Spinal cord (tissue), 10 donors: ENCODE data around the gene CDH24. TPM values are rescaled to one million over a fixed set of nuclear protein-coding genes. Genes with fewer than 3 reads are reported as not detected.

Experiments used
- DNase-seq, 6 donors: peaks; one replicate each; pipeline versions ENCODE4 v3.0.0 to v3.0.0-alpha.2; 2013 to 2015; ENCODE audit warnings: low spot score in 6 of 6, low read depth in 4 of 6
- H3K27ac ChIP-seq: one replicate; pipeline ENCODE4 v1.5.1; 2013; ENCODE audit warnings: low read depth, low read length, control low read depth
- H3K27me3 ChIP-seq: one replicate; pipeline ENCODE4 v1.6.1; 2013; ENCODE audit warnings: low read length; ENCODE audit not compliant: control insufficient read depth, insufficient read depth
- H3K36me3 ChIP-seq: one replicate; pipeline ENCODE4 v1.6.1; 2013; ENCODE audit warnings: low read length; ENCODE audit not compliant: control insufficient read depth, insufficient read depth
- H3K4me1 ChIP-seq: one replicate; pipeline ENCODE4 v1.6.1; 2013; ENCODE audit warnings: low read length; ENCODE audit not compliant: control insufficient read depth, insufficient read depth
- H3K4me3 ChIP-seq: one replicate; pipeline ENCODE4 v1.5.1; 2013; ENCODE audit warnings: low read depth, low read length, control low read depth
- H3K9me3 ChIP-seq: one replicate; pipeline ENCODE4 v1.6.1; 2013; ENCODE audit warnings: low read length; ENCODE audit not compliant: control insufficient read depth, insufficient read depth
- WGBS: methylation state at CpG from one replicate; pipeline ENCODE4 v1.1.5; 2013; ENCODE audit warnings: missing lambda C conversion rate; ENCODE audit not compliant: insufficient coverage; 5-methylcytosine and 5-hydroxymethylcytosine counted together
- polyA plus RNA-seq, 2 donors: library from polyadenylated mRNA; unstranded; fragments of 120-200 nt; gene quantifications; one replicate each; pipeline ENCODE4 v1.2.1, GENCODE V29; 2013; ENCODE audit not compliant: insufficient read length in 2 of 2
- total RNA-seq, 2 donors: library from RNA; depleted of rRNA in 1 of 2; stranded (reverse); fragments of 120-200 nt in 1 of 2; fragments of >200 nt in 1 of 2; gene quantifications; one replicate each; pipeline versions ENCODE4 v1.2.3 to v1.2.4, GENCODE V29; 2013 to 2014
- donor health status: healthy.

The CDH24 gene
- total and polyA plus RNA-seq, 4 donors: 9.6 to 46.0 (median 27.5) TPM

DNA sequence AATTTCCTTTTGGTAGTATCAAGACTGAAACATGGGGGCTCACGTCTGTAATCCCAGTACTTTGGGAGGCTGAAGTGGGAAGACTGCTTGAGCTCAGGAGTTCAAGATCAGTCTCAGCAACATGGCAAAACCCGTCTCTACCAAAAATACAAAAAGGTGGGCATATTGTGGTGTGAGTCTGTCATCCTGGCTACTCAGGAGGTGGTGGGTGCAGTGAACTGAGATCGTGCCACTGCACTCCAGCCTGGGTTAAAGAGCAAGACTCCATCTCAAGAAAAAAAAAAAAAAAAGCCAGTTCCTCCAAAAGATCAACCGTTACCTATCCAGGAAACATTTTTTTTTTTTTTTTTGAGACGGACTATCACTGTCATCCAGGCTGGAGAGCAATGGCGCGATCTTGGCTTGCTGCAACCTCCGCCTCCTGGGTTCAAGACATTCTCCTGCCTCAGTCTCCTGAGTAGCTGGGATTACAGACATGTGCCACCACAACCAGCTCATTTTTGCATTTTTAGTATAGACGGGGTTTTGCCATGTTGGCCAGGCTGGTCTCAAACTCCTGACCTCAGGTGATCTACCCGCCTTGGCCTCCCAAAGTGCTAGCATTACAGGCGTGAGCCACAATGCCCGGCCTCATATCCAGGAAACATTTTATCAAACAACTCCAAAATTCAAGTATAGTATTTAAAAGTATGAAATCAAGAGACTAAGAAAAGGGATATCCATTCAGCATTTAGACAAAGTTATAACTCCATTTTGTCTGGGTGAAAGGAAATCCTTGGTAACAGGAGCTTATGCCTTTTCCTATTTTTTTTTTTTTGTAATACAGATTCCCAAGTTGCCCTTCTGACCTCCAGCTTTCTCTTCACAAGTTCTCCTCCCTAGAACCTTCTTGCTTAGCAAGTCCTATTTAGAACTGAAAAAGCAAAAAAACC lies 34.2 kb upstream of the CDH24 start:
- Histone ChIP-seq H3K36me3 (peaks cover 22% of the 10 kb centered on the region), H3K27ac (no peak overlapping the region), H3K4me1 (peaks cover 6% of the 10 kb centered on the region), H3K9me3 (no peaks in the 10 kb centered on the region), H3K27me3 (no peaks in the 10 kb centered on the region), H3K4me3 (no peak overlapping the region)
- 90% methylated on average over 4 of the region's 12 CpGs for WGBS
- DNase-seq: no peak

DNA sequence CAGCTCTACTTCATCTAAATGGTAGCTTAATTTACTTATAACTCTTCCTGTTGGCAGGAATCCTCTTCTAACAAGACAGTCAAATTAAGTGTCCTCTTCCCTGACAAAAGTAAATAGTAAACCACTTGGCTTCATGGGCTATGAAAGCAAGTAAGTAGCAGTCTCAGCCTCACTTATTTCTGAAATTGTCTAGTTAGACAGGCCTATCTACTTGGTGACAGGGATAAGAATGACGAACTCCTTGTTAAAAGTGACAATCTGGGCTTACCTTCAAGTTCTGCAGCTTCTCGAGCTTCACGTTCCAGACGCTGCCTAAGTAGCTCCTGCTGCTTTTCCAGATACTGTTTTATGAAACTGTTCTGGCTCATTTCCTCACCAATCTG lies 32.9 kb upstream of the CDH24 start:
- Histone ChIP-seq H3K27me3 (no peaks in the 10 kb centered on the region), H3K36me3 (peaks cover 24% of the 10 kb centered on the region), H3K27ac (no peak overlapping the region), H3K4me3 (no peak overlapping the region), H3K4me1 (no peaks in the 10 kb centered on the region), H3K9me3 (no peaks in the 10 kb centered on the region)
- no peak for DNase-seq
- WGBS: 60% methylated on average over 1 of the region's 4 CpGs

DNA sequence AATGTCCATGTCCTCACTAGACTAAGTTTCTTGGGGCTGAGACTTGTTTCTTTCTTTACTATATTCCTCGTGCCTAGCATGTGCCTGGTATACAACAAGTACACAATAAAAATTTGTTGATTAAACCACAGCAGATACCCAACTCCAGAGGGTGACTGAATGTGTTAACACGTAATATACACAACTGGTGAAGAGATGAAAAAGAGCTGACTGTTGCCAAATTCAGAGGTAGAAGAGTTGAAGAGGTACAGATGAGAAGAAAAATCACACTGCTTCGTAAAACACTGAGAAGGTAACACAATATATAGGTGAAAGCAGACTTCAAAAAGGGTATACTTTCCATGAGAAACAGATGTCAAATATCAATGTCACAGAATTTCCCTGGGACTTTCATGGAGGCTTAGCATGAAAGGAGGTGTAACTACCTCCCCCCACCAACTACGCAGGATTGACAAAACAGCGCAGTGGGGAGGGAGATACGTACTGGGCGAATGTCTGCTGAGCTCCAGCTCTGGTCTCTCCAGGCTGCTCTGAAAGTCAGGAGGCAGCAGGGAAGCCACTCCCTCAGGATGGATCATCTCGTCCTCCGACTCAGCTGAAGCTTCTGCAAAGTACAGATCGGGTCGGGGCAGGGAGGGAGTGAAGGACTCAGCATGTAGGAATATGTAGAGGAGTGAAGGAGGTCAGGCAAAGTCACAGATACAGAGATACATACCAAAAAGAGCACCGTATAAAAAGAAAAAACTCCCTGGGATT lies 32.4 kb upstream of the CDH24 start:
- peaks cover 28% of the 10 kb centered on the region for H3K36me3 ChIP-seq
- H3K4me3 ChIP-seq: no peak overlapping the region
- no peak overlapping the region for H3K27ac ChIP-seq
- H3K9me3 ChIP-seq: no peaks in the 10 kb centered on the region
- no peak for DNase-seq
- H3K27me3 ChIP-seq: no peaks in the 10 kb centered on the region
- WGBS: 100% methylated on average over 4 of the region's 12 CpGs
- H3K4me1 ChIP-seq: no peaks in the 10 kb centered on the region

DNA sequence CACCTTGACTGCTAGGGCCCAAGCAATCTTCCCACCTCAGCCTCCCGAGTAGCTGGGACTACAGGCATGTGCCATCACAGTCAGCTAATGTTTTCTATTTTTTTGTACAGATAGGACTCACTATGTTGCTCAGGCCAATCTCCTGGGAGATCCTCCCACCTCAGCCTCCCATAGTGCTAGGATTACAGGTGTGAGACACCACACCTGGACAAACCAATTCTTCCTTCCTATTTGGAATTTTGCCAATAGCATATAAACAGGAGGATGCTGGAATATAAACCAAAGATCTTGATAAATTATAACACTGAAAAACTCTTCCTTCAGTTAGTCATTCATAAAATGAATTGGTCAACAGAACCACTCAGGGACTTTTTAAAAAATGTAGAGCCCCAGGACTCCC lies 29.2 kb upstream of the CDH24 start:
- 67% methylated on average over 1 of the region's 1 CpG for WGBS
- Histone ChIP-seq H3K4me1 (no peaks in the 10 kb centered on the region), H3K27me3 (no peaks in the 10 kb centered on the region), H3K36me3 (peaks cover 47% of the 10 kb centered on the region), H3K9me3 (no peaks in the 10 kb centered on the region), H3K27ac (no peak overlapping the region), H3K4me3 (no peak overlapping the region)
- no peak for DNase-seq

DNA sequence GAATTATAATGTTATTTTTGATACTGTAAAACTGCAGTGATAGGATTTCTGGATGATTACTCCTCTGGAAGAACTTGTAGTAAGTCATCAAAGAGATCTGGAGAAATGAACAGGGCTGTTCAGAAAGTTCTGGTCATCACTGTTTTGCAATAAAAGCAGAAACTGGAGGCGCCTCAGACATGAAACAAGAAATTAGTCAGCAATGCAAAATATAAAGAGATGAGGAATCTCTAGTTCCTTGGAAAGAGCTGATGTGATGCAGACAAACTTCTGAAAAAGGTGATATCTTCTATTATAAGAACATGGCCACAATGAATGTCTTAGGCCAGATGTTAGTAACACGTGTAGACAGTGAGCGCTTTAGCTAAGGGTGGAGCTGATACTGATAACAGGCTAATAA lies 28.1 kb upstream of the CDH24 start:
- Histone ChIP-seq H3K4me1 (no peaks in the 10 kb centered on the region), H3K27me3 (no peaks in the 10 kb centered on the region), H3K27ac (no peak overlapping the region), H3K4me3 (no peak overlapping the region), H3K36me3 (peaks cover 44% of the 10 kb centered on the region), H3K9me3 (no peaks in the 10 kb centered on the region)
- DNase-seq: no peak
- no CpG with 5 or more reads among the region's 3 CpGs for WGBS

DNA sequence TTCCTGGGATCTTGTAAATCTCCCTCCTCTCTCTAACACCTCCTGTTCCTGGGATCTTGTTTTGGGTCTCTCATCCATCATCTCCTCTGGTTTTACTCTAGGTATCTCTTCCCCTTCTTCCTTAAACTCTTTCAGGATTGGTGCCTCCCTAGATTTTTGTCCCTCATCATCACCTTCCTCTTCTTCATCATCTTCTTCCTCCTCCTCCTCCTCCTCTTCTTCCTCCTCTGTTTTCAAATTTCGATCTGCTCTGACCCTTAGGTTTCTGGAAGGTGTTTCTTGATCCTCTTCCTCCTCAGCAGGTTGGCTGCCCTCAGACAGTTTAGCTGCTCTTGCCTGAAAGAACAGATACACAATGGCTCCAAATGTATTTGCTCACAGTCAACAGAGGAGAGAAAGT lies 23.2 kb upstream of the CDH24 start:
- Histone ChIP-seq H3K4me1 (no peaks in the 10 kb centered on the region), H3K36me3 (peaks cover 63% of the 10 kb centered on the region), H3K9me3 (no peaks in the 10 kb centered on the region), H3K27ac (no peak overlapping the region), H3K27me3 (no peaks in the 10 kb centered on the region), H3K4me3 (no peak overlapping the region)
- DNase-seq: no peak
- no CpG with 5 or more reads among the region's 1 CpG for WGBS

DNA sequence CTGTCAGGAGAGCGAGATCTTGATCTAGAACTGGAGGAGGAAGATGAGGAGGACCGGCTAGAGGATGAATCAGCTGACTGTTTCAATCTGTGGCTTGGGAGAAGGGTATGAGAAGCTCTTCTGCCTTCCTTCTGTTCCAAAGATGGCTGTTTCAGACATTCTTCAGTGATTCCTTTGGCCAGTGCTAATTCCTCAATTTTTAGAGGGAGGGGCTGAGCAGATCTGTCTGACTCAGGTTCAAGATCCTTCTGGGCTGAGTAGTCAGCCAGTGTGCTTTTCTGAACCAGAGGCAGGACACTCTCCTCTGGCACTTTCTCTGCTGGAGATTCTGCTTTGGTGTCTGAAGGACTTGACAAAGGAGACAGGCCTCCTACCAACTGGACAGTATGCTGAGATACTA lies 22.4 kb upstream of the CDH24 start:
- Histone ChIP-seq H3K4me1 (no peaks in the 10 kb centered on the region), H3K9me3 (no peaks in the 10 kb centered on the region), H3K36me3 (peaks cover 61% of the 10 kb centered on the region), H3K27me3 (no peaks in the 10 kb centered on the region), H3K4me3 (no peak overlapping the region), H3K27ac (no peak overlapping the region)
- no peak for DNase-seq
- 94% methylated on average over 2 of the region's 2 CpGs for WGBS

DNA sequence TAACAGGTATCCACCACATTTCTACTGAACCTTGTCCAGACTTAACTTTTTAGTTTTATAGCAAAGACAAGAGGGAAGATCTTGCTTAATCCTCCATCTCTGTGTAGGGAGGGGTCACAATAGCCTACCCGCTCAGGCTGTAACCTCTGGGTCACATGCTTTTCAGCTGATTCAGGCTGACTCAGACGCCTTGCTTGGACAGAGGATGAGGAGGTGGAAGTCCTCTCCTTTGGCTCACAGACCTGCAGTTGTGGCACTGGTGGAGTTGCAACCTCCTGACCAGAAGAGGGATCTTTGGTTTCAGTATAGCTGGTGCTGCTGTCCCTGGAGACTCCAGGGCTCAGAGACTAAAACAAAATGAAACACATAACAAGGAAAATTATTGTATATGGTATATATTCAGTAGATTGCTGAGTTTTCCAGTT lies 21.4 kb upstream of the CDH24 start:
- Histone ChIP-seq H3K27me3 (no peaks in the 10 kb centered on the region), H3K4me3 (no peak overlapping the region), H3K9me3 (no peaks in the 10 kb centered on the region), H3K4me1 (no peaks in the 10 kb centered on the region), H3K36me3 (peaks cover 61% of the 10 kb centered on the region), H3K27ac (no peak overlapping the region)
- WGBS: 76% methylated on average over 2 of the region's 2 CpGs
- DNase-seq: no peak

DNA sequence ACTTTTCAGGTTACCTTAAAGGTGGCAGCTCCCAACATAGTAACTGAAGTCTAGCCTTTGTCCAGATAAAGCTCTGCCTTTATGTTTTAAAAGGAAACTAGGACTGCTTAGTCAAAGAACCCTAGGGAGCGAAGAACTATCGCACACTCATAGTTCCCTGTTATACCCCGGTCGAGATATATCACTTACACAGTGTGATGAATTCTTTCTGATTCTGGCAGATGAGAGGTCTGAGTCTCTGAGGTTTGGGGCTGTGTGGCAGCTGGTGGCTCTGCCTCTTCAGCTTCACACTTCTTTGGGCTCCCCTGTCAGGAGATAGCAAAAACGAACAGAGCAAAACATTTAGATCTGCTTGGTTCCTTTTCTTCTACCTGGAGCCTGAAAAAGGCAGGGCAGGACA lies 20.6 kb upstream of the CDH24 start:
- WGBS: 80% methylated on average over 1 of the region's 5 CpGs
- no peaks in the 10 kb centered on the region for H3K9me3 ChIP-seq

More for the DNA sequence above, 20.6 kb upstream of the CDH24 start:
- Histone ChIP-seq H3K27me3 (no peaks in the 10 kb centered on the region), H3K4me1 (no peaks in the 10 kb centered on the region), H3K27ac (no peak overlapping the region), H3K36me3 (peaks cover 60% of the 10 kb centered on the region), H3K4me3 (no peak overlapping the region)
- no peak for DNase-seq
